D341Med (cell line): ENCODE data around the gene UNC13B.
"Not testable (repeated sequence)": the region's sequence is repeated elsewhere in the genome, so short reads cannot be mapped to it uniquely, and the experiment has no call there.

ENCODE experiments used
- DNase-seq: peaks from one replicate; pipeline ENCODE4 v3.0.0; 2012; ENCODE audit warnings: low spot score

UNC13B gene

GRCh38 chr9:35161713-35162604 lies at the start of gene UNC13B:
Gene UNC13B, plus strand, starts transcription at chr9:35162009. Its CDS starts 275 bp downstream, at chr9:35162284.
- peak; percentile 98 for DNase-seq

GRCh38 chr9:35112257-35113020 lies 49.4 kb upstream of the UNC13B start:
- DNase-seq, result no peak

GRCh38 chr9:35114113-35114839 lies 47.5 kb upstream of the UNC13B start:
- peak; percentile 57 for DNase-seq

DNA sequence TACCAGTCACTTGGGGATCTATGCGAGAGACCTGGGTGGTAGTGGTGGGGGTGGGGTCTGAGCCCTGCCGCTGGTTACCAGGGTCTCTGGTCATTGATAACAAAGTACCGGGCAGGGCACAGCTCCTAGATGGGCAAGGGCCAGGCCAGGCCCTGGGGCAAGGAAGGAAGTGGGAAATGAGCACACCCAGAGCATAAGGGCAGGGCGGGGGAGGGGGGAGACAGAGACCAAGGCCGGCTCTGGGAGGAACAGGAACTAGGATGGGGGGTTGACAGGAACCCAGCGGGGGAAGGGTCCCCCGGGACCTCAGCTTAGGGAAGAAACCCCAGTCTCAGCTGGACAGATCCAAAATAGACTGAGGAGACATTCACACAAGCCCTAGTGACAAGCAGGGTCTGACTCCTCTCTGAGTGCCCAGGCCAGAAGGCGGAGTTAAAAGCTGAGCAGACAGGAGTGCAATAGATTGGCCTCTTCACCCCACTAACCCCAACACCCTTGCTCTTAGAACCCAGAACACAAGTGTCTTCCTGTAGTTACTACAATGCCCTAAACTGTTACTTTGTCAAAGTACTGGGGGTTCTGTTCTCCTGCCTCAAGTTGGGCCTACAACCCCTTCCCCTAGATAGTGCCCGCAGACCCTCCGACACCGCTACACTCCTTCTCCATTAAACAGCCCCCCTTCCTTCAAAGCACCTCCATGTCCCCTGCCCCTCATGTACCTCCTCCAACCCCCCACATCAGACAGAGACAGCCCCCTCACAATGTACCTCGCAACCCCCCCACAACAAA lies 46.8 kb upstream of the UNC13B start:
- no peak for DNase-seq

- peak; percentile 94 for DNase-seq
These were observed 45.9 kb upstream of the UNC13B start, which contains the start of gene ATOSB for GRCh38 chr9:35115680-35116538. Gene ATOSB, minus strand, starts transcription at chr9:35115862. Its CDS starts 7,588 bp downstream, at chr9:35108274.

DNA sequence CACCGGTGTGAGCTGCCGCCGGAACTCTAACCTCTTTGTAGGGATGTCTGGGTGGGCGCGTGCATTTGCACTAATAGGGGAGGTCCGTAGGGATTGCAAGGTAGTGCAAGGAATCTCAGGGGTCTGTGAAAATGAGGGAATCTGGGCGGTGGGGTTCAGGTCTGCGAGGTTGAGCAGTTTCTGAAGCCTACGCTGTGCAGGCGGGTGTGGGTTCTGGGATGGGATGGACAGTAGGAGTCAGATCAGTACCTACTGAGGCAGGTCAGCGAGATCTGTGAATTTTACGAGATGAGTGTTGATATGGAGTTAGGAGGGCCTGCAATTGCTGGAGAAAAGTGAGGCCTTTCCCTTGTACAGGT lies 45.3 kb upstream of the UNC13B start:
- no peak for DNase-seq

DNA sequence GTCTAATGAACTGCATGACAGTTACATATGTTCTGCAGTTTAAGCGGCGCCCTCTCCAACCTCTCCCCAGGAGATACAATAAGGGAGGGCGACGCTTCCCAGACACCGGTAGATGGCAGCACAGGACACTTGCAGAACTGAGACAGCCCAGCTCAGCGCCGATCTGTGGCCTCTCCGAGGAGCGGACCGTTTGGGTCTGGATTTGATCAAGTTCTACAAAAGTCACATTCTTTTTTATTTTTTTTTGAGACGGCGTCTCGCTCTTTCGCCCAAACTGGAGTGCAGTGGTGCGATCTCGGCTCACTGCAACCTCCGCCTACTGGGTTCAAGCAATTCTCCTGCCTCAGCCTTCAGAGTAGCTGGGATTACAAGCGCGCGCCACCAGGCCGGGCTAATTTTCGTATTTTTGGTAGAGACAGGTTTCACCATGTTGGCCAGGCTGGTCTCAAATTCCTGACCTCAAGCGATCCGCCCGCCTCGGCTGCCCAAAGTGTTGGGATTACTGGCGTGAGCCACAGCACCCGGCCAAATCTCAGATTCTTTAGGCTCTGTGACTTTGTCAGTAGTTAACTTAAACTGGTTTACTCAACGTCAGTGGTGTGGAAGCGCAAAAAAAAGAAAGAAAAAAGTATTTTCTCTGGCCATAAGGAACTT lies 44.8 kb upstream of the UNC13B start:
- DNase-seq, result peak; percentile 85

DNA sequence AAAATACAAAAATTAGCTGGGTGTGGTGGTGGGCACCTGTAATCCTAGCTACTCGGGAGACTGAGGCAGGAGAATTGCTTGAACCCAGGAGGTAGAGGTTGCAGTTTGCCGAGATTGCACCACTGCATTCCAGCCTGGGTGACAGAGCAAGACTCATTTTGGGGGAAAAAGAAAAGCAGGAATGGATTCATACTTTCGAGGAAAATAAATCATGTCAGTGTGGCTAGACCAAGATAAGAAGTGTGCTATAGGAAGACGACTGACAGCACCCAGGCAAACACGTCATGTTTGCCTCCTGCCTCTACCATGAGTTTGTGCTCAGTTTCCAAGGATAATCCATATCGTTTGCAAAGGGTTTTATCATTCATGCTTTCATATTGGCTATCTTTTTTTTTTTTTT lies 26.9 kb upstream of the UNC13B start:
- DNase-seq, result no peak

DNA sequence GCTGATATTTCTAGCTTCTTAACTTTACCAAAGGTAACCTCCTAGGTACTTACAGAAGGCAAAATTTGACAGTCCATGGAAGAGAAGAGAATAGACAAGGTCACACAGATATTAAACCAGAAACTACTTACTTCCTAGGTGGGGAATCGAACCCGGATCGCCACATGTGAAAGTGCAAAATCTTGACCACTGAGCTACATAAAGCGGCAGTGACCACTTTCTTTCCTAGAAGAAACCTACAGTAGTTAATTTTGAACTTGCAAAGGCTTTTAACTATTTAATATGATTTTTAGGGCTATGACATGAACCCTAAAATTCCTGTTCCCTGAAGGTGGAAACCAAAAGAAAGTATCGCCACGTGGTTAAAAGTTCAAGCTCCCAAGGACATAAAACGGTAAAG lies 25.8 kb upstream of the UNC13B start:
- no peak for DNase-seq

DNA sequence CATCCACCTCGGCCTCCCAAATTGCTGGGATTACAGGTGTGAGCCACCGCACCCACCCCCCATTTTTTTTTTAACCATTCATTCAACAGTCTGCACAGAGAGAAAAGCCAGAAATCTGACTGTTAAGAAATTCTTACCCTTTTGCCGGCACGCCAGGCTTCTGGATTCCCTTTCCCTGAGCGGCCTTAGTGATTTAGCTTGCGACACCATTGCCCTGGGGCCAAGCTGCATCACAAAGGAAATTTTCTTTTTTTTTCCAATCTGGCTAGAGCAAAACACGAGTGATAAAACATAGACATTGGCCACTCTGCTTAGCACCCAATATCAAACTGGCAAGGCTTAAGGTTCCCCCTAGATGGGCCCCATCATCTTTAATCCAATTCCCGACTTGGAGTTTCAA lies 24.9 kb upstream of the UNC13B start:
- DNase-seq, result no peak

- DNase-seq, result no peak
These were observed 21.7 kb upstream of the UNC13B start for GRCh38 chr9:35140093-35140492.

DNA sequence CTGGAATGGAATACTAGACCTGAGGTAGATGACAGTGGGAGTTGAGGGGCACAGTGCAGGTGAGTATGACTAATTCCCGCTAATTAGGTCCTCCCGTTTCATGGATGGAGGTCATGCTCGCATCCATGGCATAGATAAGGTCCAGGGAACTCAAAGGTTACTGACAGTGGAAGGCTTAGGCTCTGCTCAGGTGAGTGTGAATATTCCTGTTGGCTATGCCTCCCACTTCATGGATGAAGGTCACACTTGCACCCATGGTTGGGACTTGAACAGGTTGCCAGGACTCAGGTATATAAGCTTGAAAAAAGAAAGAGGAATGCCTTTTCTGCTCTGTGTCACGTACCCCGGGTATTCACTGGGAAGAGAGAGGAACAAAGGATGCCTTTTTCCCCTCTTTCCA lies 19.8 kb upstream of the UNC13B start:
- no peak for DNase-seq

- not testable (repeated sequence) for DNase-seq
These were observed 13.8 kb upstream of the UNC13B start for GRCh38 chr9:35147941-35148563.

GRCh38 chr9:35152926-35153325 lies 8.9 kb upstream of the UNC13B start:
- no peak for DNase-seq

GRCh38 chr9:35156781-35157180 lies 5.0 kb upstream of the UNC13B start:
- DNase-seq, result no peak

DNA sequence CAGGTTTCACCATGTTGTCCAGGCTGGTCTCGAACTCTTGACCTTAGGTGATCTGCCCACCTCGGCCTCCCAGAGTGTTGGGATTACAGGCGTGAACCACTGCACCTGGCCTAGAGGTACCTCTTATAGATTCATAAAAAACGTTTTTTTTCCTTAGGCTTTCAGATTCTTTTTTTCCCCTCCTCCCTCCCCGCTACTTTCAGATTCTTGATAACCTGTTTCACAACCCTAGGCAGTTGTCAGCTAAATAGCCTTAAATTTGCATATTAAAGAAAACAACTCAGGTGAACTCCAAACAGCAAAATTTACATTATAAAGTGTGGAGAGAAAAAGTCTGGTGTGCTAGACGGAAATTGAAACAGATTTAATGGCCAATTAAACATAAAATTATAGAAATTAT lies 4.0 kb upstream of the UNC13B start:
- not testable (repeated sequence) for DNase-seq

GRCh38 chr9:35158501-35159280 lies 3.1 kb upstream of the UNC13B start:
- DNase-seq, result no peak

DNA sequence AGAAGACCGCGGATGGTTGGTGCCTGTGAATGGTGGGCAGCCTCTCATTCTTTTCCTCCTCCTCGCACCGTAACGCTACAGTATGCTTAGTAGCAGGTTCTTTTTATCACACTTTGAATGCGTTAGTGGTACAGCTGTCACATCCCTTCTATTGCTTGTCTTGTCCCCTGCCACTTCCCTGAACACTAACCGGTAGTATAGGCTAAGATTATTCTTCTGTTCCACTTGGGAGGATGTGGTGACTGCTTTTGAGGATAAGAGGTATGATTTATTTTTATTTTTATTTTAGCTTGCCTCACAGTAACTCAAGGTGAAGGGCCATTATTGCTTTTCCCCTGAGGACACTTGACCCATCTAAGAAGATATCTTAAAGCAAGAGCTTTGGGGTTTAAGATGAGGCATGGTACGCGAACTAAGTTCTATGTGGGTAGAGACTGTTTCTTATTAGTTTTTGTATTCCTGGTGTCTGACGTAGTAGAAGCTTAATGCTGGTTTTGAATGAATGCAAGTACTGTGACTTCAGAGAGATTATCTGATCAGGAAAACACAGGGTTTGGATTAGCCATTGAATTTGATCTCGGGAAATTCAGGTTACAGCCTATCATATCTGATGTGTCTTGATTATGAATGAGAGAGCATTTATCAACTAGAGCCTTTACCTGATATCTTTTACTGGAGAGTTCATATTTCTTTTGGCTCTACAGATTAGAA lies 951 bp downstream of the UNC13B start:
- no peak for DNase-seq
